HEK293 (cell line): ENCODE measurements around the gene ZBTB22.

Experiments
- BCL11B ChIP-seq: fragments of 450-650 bp; formaldehyde crosslinking; IDR thresholded peaks from 2 replicates; pipeline ENCODE4 v1.5.1; 2016; ENCODE audit warnings: low read depth, missing biosample characterization, missing genetic modification characterization
- IKZF3 ChIP-seq: fragments of 450-650 bp; IDR thresholded peaks from 2 replicates; pipeline ENCODE4 v1.5.0; 2018; ENCODE audit warnings: missing biosample characterization, mild to moderate bottlenecking, missing genetic modification characterization, moderate library complexity
- ZBTB7A ChIP-seq: fragments of 450-650 bp; formaldehyde crosslinking; IDR thresholded peaks from 2 replicates; pipeline ENCODE4 v1.5.1; 2016; ENCODE audit warnings: low read depth, missing biosample characterization, missing genetic modification characterization
- ZNF514 ChIP-seq: fragments of 450-650 bp; formaldehyde crosslinking; IDR thresholded peaks from 2 replicates; pipeline ENCODE4 v1.5.1; 2016; ENCODE audit warnings: missing biosample characterization, missing genetic modification characterization
- ZNF529 ChIP-seq: fragments of 450-650 bp; formaldehyde crosslinking; IDR thresholded peaks from 2 replicates; pipeline ENCODE4 v1.5.1; 2017; ENCODE audit warnings: missing genetic modification characterization, missing biosample characterization; ENCODE audit not compliant: insufficient replicate concordance
- ZNF580 ChIP-seq: fragments of 450-650 bp; formaldehyde crosslinking; IDR thresholded peaks from 2 replicates; pipeline ENCODE4 v1.5.1; 2016; ENCODE audit warnings: missing biosample characterization, missing genetic modification characterization
- ZNF658 ChIP-seq: fragments of 450-650 bp; formaldehyde crosslinking; IDR thresholded peaks from 2 replicates; pipeline ENCODE4; 2016; ENCODE audit warnings: missing biosample characterization, missing genetic modification characterization
- TF ChIP-seq, protein P1 (sequence below): fragments of 450-650 bp; formaldehyde crosslinking; IDR thresholded peaks from 2 replicates; pipeline ENCODE4 v1.5.1; 2016; ENCODE audit warnings: missing biosample characterization, missing genetic modification characterization
- TF ChIP-seq, protein P2 (sequence below): fragments of 450-650 bp; formaldehyde crosslinking; IDR thresholded peaks from 2 replicates; pipeline ENCODE4 v1.5.1; 2016; ENCODE audit warnings: missing biosample characterization, missing genetic modification characterization

- TF ChIP-seq IKZF3 (tag by site-specific recombination) (no peak), ZNF658 (tag by site-specific recombination) (no peak), ZNF529 (tag by site-specific recombination) (no peak), ZNF514 (tag by site-specific recombination) (no peak), BCL11B (tag by site-specific recombination) (no peak), ZNF580 (tag by site-specific recombination) (no peak), ZBTB7A (tag by site-specific recombination) (no peak)
- TF ChIP-seq, protein P1, sequence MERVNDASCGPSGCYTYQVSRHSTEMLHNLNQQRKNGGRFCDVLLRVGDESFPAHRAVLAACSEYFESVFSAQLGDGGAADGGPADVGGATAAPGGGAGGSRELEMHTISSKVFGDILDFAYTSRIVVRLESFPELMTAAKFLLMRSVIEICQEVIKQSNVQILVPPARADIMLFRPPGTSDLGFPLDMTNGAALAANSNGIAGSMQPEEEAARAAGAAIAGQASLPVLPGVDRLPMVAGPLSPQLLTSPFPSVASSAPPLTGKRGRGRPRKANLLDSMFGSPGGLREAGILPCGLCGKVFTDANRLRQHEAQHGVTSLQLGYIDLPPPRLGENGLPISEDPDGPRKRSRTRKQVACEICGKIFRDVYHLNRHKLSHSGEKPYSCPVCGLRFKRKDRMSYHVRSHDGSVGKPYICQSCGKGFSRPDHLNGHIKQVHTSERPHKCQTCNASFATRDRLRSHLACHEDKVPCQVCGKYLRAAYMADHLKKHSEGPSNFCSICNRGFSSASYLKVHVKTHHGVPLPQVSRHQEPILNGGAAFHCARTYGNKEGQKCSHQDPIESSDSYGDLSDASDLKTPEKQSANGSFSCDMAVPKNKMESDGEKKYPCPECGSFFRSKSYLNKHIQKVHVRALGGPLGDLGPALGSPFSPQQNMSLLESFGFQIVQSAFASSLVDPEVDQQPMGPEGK, result no peak
- TF ChIP-seq, protein P2, sequence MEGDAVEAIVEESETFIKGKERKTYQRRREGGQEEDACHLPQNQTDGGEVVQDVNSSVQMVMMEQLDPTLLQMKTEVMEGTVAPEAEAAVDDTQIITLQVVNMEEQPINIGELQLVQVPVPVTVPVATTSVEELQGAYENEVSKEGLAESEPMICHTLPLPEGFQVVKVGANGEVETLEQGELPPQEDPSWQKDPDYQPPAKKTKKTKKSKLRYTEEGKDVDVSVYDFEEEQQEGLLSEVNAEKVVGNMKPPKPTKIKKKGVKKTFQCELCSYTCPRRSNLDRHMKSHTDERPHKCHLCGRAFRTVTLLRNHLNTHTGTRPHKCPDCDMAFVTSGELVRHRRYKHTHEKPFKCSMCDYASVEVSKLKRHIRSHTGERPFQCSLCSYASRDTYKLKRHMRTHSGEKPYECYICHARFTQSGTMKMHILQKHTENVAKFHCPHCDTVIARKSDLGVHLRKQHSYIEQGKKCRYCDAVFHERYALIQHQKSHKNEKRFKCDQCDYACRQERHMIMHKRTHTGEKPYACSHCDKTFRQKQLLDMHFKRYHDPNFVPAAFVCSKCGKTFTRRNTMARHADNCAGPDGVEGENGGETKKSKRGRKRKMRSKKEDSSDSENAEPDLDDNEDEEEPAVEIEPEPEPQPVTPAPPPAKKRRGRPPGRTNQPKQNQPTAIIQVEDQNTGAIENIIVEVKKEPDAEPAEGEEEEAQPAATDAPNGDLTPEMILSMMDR (tag by site-specific recombination), result no peak
These were observed 15.7 kb downstream of the ZBTB22 start for GRCh38 chr6:33301877-33302276.
